Ureter (tissue), 1 donor: ENCODE data around the gene FAAP20. TPM values are rescaled to one million over a fixed set of nuclear protein-coding genes. Genes with fewer than 3 reads are reported as not detected.

ENCODE experiments used
- DNase-seq: peaks from one replicate; pipeline ENCODE4 v3.0.0-alpha.2; 2020; ENCODE audit warnings: low spot score
- total RNA-seq: library from RNA; stranded (reverse); gene quantifications from one replicate; pipeline ENCODE4 v1.2.4, GENCODE V29; 2023
- donor health status: DM: yes; HTN: yes; CAD: no.

The FAAP20 gene
- total RNA-seq, 1 donor from 2014 or later: 52.3 TPM

DNA sequence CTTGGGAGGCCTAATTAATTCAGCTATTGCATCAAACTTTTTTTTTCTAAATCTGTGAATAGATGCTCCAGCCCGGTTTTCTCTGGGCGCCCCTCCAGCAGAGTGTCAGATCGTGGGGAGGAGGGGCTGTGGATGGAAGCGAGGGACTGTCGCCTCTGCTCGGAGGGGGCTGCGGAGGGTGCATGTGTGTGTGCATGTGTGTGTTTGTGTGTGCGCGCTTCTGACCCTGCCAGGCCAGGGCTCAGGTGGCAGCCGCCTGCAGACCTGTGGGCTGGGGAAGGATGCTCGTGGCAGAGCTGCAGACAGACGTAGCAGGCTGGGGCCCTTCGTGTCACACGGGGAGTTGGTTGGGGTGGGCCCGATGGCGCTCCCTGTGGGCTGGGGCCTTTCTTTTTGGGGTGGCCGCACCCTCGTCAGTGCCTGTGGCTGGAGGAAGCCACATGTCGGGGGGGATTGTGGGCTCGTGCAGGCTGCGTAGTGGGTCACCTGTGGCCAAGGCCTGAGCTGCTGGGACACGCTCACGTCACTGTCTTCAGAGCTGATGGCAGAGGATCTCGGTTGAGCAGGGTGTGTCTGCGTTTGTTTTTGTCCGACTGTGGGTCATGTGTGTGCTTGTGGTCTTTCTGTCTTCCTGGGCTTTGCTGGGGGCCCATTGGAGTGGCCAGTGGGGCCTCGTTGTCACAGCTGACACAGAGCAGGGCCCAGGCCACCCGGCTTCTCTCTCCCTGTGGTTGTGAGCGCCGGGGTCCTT, 36.4 kb upstream of the FAAP20 start:
- peak; percentile 45 for DNase-seq

DNA sequence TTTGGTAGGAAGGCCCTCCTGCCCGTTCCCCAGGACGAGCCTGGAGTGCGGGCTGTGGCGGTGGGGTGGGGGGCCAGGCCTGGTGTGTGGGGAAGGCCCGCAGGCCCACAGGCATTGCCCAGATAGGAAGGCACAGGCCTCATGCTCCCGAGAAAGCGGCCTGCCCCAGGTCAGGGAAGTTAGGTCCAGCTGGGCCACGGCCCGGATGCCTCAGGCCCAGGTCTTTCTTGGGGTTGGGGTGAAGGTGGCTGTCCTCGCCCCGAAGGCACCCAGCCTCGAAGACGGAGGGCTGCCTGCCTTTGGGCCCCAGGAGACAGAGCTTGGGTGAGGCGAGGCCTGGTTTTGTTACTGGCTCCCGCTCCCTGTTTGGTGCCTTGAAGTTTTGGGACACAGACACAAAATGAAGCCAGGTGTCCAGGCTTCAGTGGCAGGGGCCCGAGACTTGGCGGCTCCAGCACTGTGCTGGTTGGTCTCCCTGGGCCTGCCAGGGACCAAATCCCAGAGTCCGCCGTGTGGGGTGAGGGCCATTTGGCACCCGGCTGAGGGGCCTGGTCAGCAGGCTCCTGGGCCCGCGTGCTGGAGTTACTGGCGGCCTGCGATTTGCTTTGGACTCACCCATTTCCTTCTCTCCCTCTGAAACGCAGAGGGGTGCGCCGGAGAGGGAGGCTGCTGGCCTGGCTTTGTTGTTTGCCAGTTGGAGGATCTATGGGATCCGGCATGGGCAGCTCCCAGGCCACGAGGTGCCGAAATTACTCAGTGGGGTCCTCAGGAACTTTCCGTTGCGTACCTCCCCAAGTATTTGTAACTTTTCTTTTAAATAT, 35.5 kb upstream of the FAAP20 start:
- DNase-seq: no peak

GRCh38 chr1:2229037-2229864, 34.7 kb upstream of the FAAP20 start:
- peak; percentile 85 for DNase-seq

DNA sequence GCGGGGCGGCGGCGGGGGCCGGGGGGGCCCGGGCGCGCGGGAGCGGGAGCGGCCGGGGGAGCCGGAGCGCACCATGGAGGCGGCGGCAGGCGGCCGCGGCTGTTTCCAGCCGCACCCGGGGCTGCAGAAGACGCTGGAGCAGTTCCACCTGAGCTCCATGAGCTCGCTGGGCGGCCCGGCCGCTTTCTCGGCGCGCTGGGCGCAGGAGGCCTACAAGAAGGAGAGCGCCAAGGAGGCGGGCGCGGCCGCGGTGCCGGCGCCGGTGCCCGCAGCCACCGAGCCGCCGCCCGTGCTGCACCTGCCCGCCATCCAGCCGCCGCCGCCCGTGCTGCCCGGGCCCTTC, 34.1 kb upstream of the FAAP20 start:
- DNase-seq: no peak

DNA sequence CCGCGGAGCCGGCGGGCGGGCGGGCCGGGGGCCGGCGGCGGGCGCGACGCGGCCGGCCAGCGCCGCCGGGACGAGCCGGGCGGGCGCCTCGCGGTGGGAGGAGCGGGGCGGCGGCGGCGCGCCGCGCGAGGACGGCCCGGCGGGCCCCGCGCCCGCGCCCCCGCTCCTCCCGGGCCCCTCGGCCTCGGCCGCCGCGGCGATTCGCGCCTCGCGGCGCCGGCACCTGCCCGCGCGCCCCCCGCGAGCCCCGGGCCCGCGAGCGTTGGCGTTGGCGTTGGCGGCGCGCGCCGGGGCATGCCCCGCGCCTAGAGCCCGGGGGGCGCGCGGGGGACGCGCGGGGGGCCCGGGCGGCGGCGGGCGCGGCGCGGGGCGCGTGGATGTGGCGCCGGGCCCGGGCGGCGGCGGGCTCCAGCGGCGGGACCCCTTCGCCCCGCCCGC, 33.6 kb upstream of the FAAP20 start, which contains the start of gene SKI:
TSS of gene SKI (plus strand) at position 163 of the 438 bp plus-strand sequence. CDS start 448 bp downstream, outside the sequence.
- no peak for DNase-seq

- peak; percentile 97 for DNase-seq
These were observed 33.0 kb upstream of the FAAP20 start for GRCh38 chr1:2227346-2228156.

DNA sequence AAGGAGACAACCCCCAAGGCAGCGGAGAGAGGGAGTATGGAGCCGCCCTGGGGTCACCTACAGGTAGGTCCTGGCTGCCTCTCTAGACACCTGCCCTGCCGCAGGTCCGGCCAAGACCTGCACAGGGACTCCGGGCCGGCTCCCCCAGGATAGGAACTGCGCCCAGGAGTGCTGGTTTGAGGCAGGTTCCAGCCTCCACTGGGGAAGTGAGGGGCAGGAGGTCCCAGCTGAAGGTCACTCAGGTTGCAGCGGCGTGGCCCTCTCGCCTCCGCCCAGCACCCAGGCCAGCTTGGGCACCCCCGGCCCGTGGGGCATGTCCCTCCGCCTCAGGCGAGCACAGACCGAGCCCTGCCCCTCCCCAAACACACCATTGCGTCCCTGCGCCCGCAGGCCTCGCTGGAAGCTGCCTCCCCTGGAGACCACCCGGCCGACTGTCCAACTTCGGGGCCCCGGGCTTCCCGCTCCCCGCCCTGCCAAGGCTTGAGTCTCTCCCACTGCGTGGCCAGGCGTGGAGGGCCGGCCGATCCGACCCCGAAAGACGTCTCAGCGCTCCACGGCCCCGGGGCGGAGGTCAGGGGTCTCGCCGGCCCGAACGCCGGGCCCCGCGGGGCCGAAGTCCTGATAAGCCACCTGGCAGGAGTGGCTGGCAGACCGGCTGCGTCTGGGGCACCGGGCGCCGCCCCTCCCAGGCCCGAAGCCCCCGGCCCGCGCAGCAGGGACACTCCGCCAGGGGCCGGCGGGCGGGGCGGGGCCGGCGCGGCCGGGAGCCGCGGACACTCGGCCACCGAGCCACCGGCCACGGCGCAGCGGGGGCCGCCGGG, 32.2 kb upstream of the FAAP20 start:
- DNase-seq: peak; percentile 58

DNA sequence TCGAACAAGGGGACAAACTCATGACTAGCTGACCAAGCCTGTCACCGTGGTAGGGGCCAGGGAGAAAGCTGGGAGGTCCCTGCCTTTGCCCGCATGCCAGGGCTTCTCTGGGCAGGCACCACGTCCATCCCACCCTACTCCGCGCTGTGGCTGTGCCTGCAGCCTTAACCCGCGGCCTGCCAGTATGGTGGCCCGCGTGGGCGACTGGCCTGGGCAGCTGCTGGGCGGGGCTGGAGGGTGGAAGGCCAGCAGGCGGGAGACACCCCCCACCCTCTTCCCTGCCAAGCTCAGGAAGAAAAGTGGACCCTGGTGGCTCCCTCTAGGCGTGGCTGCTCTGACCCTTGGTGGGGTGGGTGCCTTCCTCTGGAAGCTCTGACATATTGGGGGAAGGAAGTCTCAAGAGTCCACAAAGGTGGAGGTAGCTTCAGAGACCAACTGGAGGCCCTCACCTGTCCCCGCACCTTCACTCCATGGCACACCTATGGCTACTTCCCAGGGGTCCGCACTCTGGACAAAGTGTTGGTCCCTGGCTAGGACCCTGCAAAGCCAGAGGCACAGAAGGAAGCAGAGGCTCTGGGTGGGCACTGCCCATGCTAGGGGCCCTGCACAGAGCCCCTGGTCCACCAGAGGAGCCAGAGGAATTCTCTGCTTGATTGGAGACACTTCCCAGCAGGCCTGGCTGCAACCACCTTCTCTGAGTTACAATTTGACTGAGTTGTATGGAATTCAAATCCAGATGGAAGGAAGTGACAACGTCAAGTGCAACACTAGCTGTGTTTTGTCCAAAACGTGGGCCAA, 30.3 kb upstream of the FAAP20 start:
- DNase-seq: peak; percentile 43

- no peak for DNase-seq
These were observed 29.6 kb upstream of the FAAP20 start for GRCh38 chr1:2224170-2224584.

DNA sequence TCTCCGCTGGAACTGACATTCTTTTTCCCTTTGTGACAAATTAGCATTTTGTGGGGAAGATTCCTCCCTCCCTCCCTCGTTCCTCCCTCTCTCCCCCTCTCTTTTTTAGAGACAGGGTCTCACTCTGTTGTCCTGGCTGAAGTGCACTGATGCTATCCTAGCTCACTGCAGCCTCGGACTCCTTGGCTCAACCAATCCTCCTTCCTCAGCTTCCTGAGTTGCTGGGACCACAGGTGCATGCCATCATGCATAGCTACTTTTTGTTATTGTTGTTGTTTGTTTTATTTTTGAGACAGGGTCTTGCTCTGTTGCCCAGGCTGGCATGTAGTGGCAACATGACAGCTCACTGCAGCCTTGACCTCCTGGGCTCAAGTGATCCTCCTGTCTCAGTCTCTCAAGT, 26.7 kb upstream of the FAAP20 start:
- no peak for DNase-seq

- DNase-seq: peak; percentile 41
These were observed 22.1 kb upstream of the FAAP20 start for GRCh38 chr1:2216767-2217058.

DNA sequence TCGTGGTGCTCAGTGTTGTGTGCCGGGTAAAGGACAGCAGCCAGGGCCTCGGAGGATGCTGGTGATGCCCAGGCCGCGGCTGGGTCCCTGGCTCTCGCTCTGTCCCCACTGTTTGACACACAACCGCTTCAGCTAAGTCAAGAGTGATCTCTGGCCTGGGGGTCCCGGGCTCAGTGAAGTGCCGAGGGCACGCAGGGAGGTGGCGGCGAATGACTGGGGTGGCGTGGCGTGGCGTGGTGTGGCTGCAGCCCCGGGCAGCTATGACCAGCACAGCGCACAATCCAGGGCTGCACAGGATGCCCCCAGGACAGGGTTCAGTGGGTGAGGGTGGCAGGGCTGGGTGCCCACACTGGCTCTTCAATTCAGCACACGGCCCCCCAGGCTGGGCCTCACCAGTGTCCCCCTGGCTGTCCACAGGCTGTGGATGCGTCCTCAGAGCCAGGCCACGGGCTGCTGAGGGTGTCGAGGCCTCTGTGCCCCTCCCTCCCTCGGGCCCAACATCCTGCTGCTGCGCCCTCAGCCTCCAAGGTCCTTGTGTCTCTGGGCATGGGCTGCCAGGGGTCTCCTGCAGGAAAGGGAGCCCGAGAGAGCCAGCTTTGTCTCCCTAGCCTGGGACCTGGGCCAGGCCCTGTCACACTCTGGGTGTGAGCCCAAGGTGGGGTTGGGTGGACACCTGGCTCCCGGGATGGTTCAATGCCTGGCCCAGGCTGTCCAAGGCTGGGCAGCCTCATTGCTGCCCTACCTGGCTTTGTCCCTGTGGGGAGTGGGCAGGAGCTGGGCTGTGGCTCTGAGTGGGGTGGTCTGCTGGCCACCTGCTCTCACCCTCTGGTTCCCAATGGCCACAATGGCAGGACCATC, 21.6 kb upstream of the FAAP20 start:
- DNase-seq: peak; percentile 43

DNA sequence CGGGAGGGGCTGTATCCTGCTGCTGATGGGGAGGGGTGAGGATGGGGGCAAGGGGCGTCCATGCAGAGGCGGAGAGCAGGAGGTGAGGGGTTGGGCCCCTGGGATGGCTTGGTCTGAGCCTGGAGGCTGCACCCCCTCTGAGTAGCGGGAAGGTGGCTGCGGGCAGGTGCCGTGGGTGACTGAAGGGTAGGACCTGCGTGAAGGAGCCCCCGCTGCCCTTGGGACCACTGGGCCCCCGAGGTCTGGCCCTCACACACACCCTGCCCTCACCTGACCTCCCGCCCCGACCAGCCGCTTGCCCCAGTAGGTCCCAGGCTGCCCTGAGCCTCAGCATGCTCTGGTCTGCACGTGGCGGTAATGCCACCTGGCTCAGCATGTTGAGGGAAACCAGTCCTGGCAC, 20.8 kb upstream of the FAAP20 start:
- DNase-seq: peak; percentile 51

DNA sequence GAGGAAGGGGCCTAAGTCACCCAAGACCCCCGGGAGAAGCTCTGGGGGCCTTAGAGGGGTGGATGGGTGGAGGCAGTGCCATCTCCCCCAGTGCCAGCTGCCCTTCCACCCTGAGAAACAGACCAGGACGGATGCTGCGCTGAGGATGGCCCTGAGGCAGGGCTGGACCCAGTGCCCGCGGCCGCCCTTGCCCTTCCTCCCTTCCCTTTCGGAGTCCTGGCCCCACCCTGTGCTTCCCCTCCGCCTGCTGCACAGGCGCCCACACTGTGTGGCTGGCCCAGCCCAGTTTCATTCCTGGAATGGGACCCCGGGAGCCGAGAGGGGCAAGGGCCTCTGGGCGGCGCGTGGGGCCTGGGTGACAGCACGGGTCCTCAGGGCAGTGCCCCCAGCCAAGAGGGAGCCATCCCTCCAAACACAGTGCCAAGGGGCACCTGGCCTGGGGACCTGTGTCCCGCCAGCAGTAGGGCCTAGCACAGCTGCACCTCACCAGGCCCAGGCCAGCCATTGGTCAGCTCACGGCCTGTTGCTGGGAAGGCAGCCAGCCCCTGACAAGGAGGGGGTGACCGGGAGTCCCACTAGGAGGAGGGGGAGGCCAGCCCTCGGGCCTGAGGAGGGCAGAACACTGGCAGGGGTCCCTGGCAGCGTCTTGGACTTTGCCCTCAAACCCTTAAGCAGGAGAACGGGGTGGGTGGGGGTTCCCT, 20.1 kb upstream of the FAAP20 start:
- peak; percentile 62 for DNase-seq

- peak; percentile 84 for DNase-seq
These were observed 19.3 kb upstream of the FAAP20 start for GRCh38 chr1:2213576-2214505.

GRCh38 chr1:2212532-2213491, 18.2 kb upstream of the FAAP20 start:
- DNase-seq: peak; percentile 89
